GM23338 (cell line): ENCODE results near the gene LTBP3. TPM values are rescaled to one million over a fixed set of nuclear protein-coding genes. Genes with fewer than 3 reads are reported as not detected.
A peak's percentile ranks its signal among the peaks of the same experiment; 100 is the strongest.

Experiments
- ATAC-seq: fragments of 200-7000 bp; cut with Tn5 transposase; 3 replicates; pipeline ENCODE4 v1.9.1; 2020
- DNase-seq: peaks from one replicate; pipeline ENCODE4 v3.0.0-alpha.2; 2015; ENCODE audit warnings: low spot score
- H2AFZ ChIP-seq: fragments of 200-600 bp; sonication (generic); 2 replicates; pipeline ENCODE4 v1.8.0; 2016; ENCODE audit warnings: antibody characterized with exemption, mild to moderate bottlenecking, moderate library complexity
- H3F3A ChIP-seq: fragments of 200-600 bp; sonication (generic); replicated peaks from 2 replicates; pipeline ENCODE4 v1.8.0; 2017; ENCODE audit warnings: antibody characterized with exemption, mixed run types, low read depth
- H3K27ac ChIP-seq: fragments of 200-600 bp; sonication (generic); 2 replicates; pipeline ENCODE4 v1.6.1; 2016; ENCODE audit warnings: low read depth
- H3K27me3 ChIP-seq: fragments of 200-600 bp; sonication (generic); 2 replicates; pipeline ENCODE4 v1.8.0; 2016; ENCODE audit warnings: mild to moderate bottlenecking, mixed run types, moderate library complexity; ENCODE audit not compliant: insufficient read depth
- H3K36me3 ChIP-seq: fragments of 200-600 bp; sonication (generic); 2 replicates; pipeline ENCODE4 v1.8.0; 2016; ENCODE audit warnings: mild to moderate bottlenecking; ENCODE audit not compliant: insufficient read depth
- H3K4me1 ChIP-seq: fragments of 200-600 bp; sonication (generic); 2 replicates; pipeline ENCODE4 v1.8.0; 2016; ENCODE audit warnings: mild to moderate bottlenecking, moderate library complexity; ENCODE audit not compliant: insufficient read depth
- H3K4me2 ChIP-seq: fragments of 200-600 bp; sonication (generic); 2 replicates; pipeline ENCODE4 v1.7.1; 2017; ENCODE audit warnings: mixed run types
- H3K4me3 ChIP-seq: fragments of 200-600 bp; sonication (generic); 2 replicates; pipeline ENCODE4 v1.6.1; 2016; ENCODE audit warnings: mixed run types
- H3K79me2 ChIP-seq: fragments of 200-600 bp; sonication (generic); replicated peaks from 2 replicates; pipeline ENCODE4 v1.8.0; 2017; ENCODE audit warnings: mild to moderate bottlenecking; ENCODE audit not compliant: insufficient read depth
- H3K9me2 ChIP-seq: fragments of 200-600 bp; sonication (generic); 2 replicates; pipeline ENCODE4 v1.8.0; 2017; ENCODE audit not compliant: insufficient read depth
- H4K20me1 ChIP-seq: fragments of 200-600 bp; sonication (generic); replicated peaks from 2 replicates; pipeline ENCODE4 v1.8.0; 2017; ENCODE audit warnings: mild to moderate bottlenecking; ENCODE audit not compliant: insufficient read depth
- H3K27ac Mint-ChIP-seq: 2 replicates; pipeline ENCODE4 v1.8.0; 2020; ENCODE audit warnings: inconsistent platforms, mild to moderate bottlenecking, moderate library complexity, mixed read lengths
- H3K27me3 Mint-ChIP-seq: 3 replicates; pipeline ENCODE4 v1.8.0; 2022; ENCODE audit warnings: low read depth, mild to moderate bottlenecking, moderate library complexity, mixed read lengths, inconsistent platforms; ENCODE audit not compliant: insufficient read depth, poor library complexity
- H3K36me3 Mint-ChIP-seq: 3 replicates; pipeline ENCODE4 v1.8.0; 2021; ENCODE audit warnings: low read depth, mild to moderate bottlenecking, inconsistent platforms, moderate library complexity, mixed read lengths
- H3K4me1 Mint-ChIP-seq: 3 replicates; pipeline ENCODE4 v1.8.0; 2020; ENCODE audit warnings: mild to moderate bottlenecking, inconsistent platforms, mixed read lengths
- H3K4me3 Mint-ChIP-seq: 3 replicates; pipeline ENCODE4 v1.8.0; 2021; ENCODE audit warnings: moderate library complexity, mild to moderate bottlenecking, inconsistent platforms, mixed read lengths
- H3K9me3 Mint-ChIP-seq: 3 replicates; pipeline ENCODE4 v1.8.0; 2020; ENCODE audit warnings: moderate library complexity, mild to moderate bottlenecking, inconsistent platforms, mixed read lengths
- CREB1 ChIP-seq: fragments of 250-450 bp; sonication (Bioruptor Pico); IDR thresholded peaks from 2 replicates; pipeline ENCODE4 v1.5.0; 2020; ENCODE audit warnings: low read depth, mild to moderate bottlenecking, moderate library complexity
- EZH2 ChIP-seq: fragments of 200-600 bp; sonication (generic); IDR thresholded peaks from one replicate; pipeline ENCODE4 v1.8.0; 2017; ENCODE audit warnings: antibody characterized with exemption, mild to moderate bottlenecking, low read depth; ENCODE audit not compliant: unreplicated experiment
- EZH2phosphoT487 ChIP-seq: fragments of 200-600 bp; sonication (generic); IDR thresholded peaks from one replicate; pipeline ENCODE4 v1.8.1; 2018; ENCODE audit warnings: antibody characterized with exemption; ENCODE audit not compliant: unreplicated experiment
- JUNB ChIP-seq: IDR thresholded peaks from one replicate; pipeline ENCODE4 v1.6.1; 2016; ENCODE audit warnings: antibody characterized with exemption; ENCODE audit not compliant: unreplicated experiment
- NANOG ChIP-seq: IDR thresholded peaks from 2 replicates; pipeline ENCODE4 v1.6.1; 2016; ENCODE audit warnings: antibody characterized with exemption, borderline replicate concordance
- STAT1 ChIP-seq: IDR thresholded peaks from one replicate; pipeline ENCODE4 v1.6.1; 2016; ENCODE audit warnings: antibody characterized with exemption; ENCODE audit not compliant: unreplicated experiment
- ZNF114 ChIP-seq: fragments of 250-450 bp; sonication (Bioruptor Pico); IDR thresholded peaks from 2 replicates; pipeline ENCODE4 v1.5.0; 2020; ENCODE audit warnings: mild to moderate bottlenecking, moderate library complexity
- ZNF331 ChIP-seq: fragments of 250-450 bp; sonication (Bioruptor Pico); IDR thresholded peaks from 2 replicates; pipeline ENCODE4 v1.5.0; 2020; ENCODE audit warnings: low read depth, mild to moderate bottlenecking, moderate library complexity
- polyA plus RNA-seq: library from polyadenylated mRNA; unstranded; fragments of >200 nt; fragmentation: Nextera tagmentation; extraction: Ambion mirVana; gene quantifications from 2 replicates; pipeline ENCODE4 v1.2.1, GENCODE V29; 2016
- total RNA-seq: library from RNA; depleted of rRNA; stranded (reverse); fragments of >200 nt; shearing (Covaris generic); gene quantifications from 2 replicates; pipeline ENCODE4 v1.2.3, GENCODE V29; 2014
- TF ChIP-seq, protein P1 (sequence below): IDR thresholded peaks from 2 replicates; pipeline ENCODE4 v1.6.1; 2016; ENCODE audit warnings: antibody characterized with exemption
- TF ChIP-seq, protein P2 (sequence below): IDR thresholded peaks from one replicate; pipeline ENCODE4 v1.6.1; 2018; ENCODE audit warnings: antibody characterized with exemption; ENCODE audit not compliant: unreplicated experiment
- TF ChIP-seq, protein P3 (sequence below): fragments of 250-450 bp; sonication (Bioruptor Pico); IDR thresholded peaks from 2 replicates; pipeline ENCODE4 v1.5.0; 2020; ENCODE audit warnings: mild to moderate bottlenecking, moderate library complexity

Gene LTBP3
- total and polyA plus RNA-seq, 2 experiments from 2014 or later: 9.5 to 29.2 TPM

DNA sequence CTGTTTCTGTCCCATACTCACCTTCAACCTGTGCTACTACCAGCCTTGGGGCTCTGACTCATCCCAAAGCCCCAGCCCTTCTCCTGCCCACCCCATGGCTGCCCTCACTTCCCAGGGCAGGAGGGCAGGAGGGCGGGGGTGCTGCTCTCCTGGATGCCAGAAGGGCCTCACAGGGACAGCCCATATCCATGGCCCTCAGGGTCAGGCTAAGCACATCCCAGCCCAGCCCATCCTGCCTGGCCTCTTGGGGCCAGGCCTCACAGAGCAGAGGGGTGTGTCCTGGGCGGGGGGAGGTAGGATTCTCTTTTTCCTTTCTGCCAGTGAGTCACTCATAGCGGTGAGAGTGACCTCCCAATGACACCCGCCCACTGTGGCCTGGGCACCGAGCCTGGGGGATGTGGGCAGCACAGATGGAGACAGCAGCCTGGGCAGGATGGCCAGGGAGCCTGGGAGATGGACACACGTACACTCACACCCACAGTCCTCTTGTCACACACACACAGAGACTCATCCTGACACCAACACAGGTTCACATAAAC is 2.4 kb downstream of the LTBP3 start (continued):
- TF ChIP-seq, protein P1, sequence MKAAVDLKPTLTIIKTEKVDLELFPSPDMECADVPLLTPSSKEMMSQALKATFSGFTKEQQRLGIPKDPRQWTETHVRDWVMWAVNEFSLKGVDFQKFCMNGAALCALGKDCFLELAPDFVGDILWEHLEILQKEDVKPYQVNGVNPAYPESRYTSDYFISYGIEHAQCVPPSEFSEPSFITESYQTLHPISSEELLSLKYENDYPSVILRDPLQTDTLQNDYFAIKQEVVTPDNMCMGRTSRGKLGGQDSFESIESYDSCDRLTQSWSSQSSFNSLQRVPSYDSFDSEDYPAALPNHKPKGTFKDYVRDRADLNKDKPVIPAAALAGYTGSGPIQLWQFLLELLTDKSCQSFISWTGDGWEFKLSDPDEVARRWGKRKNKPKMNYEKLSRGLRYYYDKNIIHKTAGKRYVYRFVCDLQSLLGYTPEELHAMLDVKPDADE: no peak
- no peak for TF ChIP-seq JUNB
- no peak for TF ChIP-seq ZNF331
- TF ChIP-seq CREB1 (CRISPR knock-in tag): no peak
- TF ChIP-seq NANOG: no peak
- no peak for TF ChIP-seq EZH2

DNA sequence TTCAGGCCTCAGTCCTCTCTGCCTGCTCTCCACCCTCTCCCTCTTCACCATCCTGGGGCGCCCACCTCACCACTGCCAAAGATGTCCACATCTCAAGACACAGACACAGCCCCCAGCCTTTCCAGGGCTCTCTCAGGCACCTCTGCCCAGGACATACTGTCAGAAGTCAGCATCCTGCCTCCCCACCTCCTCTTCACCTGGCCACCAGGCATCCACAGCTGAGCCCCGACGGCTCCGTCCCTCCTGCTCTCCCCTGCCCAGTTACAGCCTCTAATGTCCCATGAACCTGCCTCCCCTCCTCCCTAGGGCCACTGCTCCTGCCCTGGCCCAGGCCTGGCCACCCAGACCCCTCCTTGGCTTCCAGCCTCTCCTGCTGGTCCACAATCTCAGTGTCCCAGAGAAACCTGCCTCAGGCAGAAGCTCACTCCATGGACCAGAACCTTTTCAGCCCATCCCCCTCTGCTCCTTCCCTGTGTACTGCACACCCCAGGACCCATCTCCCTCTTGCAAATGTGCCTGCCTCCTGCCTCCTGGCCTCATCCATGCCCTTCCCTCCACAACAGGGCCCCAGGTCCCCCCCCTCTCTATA is 3.2 kb downstream of the LTBP3 start:
- H3K27me3 Mint-ChIP-seq: peaks cover 39% of the 10 kb centered on the region
- H3K4me1 ChIP-seq: peaks cover 38% of the 10 kb centered on the region; the same call in 1 of the 2 replicates
- TF ChIP-seq, protein P2, sequence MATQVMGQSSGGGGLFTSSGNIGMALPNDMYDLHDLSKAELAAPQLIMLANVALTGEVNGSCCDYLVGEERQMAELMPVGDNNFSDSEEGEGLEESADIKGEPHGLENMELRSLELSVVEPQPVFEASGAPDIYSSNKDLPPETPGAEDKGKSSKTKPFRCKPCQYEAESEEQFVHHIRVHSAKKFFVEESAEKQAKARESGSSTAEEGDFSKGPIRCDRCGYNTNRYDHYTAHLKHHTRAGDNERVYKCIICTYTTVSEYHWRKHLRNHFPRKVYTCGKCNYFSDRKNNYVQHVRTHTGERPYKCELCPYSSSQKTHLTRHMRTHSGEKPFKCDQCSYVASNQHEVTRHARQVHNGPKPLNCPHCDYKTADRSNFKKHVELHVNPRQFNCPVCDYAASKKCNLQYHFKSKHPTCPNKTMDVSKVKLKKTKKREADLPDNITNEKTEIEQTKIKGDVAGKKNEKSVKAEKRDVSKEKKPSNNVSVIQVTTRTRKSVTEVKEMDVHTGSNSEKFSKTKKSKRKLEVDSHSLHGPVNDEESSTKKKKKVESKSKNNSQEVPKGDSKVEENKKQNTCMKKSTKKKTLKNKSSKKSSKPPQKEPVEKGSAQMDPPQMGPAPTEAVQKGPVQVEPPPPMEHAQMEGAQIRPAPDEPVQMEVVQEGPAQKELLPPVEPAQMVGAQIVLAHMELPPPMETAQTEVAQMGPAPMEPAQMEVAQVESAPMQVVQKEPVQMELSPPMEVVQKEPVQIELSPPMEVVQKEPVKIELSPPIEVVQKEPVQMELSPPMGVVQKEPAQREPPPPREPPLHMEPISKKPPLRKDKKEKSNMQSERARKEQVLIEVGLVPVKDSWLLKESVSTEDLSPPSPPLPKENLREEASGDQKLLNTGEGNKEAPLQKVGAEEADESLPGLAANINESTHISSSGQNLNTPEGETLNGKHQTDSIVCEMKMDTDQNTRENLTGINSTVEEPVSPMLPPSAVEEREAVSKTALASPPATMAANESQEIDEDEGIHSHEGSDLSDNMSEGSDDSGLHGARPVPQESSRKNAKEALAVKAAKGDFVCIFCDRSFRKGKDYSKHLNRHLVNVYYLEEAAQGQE: no peak
- TF ChIP-seq CREB1 (CRISPR knock-in tag) (no peak), EZH2phosphoT487 (no peak), JUNB (no peak), ZNF331 (no peak), ZNF114 (CRISPR knock-in tag) (no peak), STAT1 (no peak), NANOG (no peak)
- TF ChIP-seq, protein P3, sequence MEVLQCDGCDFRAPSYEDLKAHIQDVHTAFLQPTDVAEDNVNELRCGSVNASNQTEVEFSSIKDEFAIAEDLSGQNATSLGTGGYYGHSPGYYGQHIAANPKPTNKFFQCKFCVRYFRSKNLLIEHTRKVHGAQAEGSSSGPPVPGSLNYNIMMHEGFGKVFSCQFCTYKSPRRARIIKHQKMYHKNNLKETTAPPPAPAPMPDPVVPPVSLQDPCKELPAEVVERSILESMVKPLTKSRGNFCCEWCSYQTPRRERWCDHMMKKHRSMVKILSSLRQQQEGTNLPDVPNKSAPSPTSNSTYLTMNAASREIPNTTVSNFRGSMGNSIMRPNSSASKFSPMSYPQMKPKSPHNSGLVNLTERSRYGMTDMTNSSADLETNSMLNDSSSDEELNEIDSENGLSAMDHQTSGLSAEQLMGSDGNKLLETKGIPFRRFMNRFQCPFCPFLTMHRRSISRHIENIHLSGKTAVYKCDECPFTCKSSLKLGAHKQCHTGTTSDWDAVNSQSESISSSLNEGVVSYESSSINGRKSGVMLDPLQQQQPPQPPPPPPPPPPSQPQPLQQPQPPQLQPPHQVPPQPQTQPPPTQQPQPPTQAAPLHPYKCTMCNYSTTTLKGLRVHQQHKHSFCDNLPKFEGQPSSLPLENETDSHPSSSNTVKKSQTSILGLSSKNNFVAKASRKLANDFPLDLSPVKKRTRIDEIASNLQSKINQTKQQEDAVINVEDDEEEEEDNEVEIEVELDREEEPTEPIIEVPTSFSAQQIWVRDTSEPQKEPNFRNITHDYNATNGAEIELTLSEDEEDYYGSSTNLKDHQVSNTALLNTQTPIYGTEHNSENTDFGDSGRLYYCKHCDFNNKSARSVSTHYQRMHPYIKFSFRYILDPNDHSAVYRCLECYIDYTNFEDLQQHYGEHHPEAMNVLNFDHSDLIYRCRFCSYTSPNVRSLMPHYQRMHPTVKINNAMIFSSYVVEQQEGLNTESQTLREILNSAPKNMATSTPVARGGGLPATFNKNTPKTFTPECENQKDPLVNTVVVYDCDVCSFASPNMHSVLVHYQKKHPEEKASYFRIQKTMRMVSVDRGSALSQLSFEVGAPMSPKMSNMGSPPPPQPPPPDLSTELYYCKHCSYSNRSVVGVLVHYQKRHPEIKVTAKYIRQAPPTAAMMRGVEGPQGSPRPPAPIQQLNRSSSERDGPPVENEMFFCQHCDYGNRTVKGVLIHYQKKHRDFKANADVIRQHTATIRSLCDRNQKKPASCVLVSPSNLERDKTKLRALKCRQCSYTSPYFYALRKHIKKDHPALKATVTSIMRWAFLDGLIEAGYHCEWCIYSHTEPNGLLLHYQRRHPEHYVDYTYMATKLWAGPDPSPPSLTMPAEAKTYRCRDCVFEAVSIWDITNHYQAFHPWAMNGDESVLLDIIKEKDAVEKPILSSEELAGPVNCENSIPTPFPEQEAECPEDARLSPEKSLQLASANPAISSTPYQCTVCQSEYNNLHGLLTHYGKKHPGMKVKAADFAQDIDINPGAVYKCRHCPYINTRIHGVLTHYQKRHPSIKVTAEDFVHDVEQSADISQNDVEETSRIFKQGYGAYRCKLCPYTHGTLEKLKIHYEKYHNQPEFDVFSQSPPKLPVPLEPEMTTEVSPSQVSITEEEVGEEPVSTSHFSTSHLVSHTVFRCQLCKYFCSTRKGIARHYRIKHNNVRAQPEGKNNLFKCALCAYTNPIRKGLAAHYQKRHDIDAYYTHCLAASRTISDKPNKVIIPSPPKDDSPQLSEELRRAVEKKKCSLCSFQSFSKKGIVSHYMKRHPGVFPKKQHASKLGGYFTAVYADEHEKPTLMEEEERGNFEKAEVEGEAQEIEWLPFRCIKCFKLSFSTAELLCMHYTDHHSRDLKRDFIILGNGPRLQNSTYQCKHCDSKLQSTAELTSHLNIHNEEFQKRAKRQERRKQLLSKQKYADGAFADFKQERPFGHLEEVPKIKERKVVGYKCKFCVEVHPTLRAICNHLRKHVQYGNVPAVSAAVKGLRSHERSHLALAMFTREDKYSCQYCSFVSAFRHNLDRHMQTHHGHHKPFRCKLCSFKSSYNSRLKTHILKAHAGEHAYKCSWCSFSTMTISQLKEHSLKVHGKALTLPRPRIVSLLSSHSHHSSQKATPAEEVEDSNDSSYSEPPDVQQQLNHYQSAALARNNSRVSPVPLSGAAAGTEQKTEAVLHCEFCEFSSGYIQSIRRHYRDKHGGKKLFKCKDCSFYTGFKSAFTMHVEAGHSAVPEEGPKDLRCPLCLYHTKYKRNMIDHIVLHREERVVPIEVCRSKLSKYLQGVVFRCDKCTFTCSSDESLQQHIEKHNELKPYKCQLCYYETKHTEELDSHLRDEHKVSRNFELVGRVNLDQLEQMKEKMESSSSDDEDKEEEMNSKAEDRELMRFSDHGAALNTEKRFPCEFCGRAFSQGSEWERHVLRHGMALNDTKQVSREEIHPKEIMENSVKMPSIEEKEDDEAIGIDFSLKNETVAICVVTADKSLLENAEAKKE (CRISPR knock-in tag): no peak

More for the DNA sequence above, 3.2 kb downstream of the LTBP3 start:
- H3K4me3 Mint-ChIP-seq: no peak overlapping the region; the same call in 2 of the 3 replicates
- no peaks in the 10 kb centered on the region for H3K9me2 ChIP-seq
- H3K4me3 ChIP-seq: no peak overlapping the region
- H3K36me3 Mint-ChIP-seq: no peaks in the 10 kb centered on the region; the same call in 2 of the 3 replicates
- no peak overlapping the region for H3K27ac Mint-ChIP-seq
- peak overlapping the region; percentile 90; the same call in 1 of the 2 replicates for H3K4me2 ChIP-seq
- peaks cover 29% of the 10 kb centered on the region; the same call in 1 of the 2 replicates for H3F3A ChIP-seq
- ATAC-seq (no peak), DNase-seq (no peak)
- H3K79me2 ChIP-seq: no peaks in the 10 kb centered on the region
- no peaks in the 10 kb centered on the region for H3K9me3 Mint-ChIP-seq
- H3K4me1 Mint-ChIP-seq: peaks cover 57% of the 10 kb centered on the region
- no peak overlapping the region for H3K27ac ChIP-seq
- peaks cover 66% of the 10 kb centered on the region for H3K27me3 ChIP-seq
- H2AFZ ChIP-seq: no peak overlapping the region
- H4K20me1 ChIP-seq: no peaks in the 10 kb centered on the region; the same call in 1 of the 2 replicates
- H3K36me3 ChIP-seq: no peaks in the 10 kb centered on the region
